Activated B cell treated with CpG ODN at 0.5 μM for 24 hours (primary cell): Measurements from ENCODE around the gene PBX1. TPM values are rescaled to one million over a fixed set of nuclear protein-coding genes. Genes with fewer than 3 reads are reported as not detected.
A peak's percentile ranks its signal among the peaks of the same experiment; 100 is the strongest.

Experiments
- ATAC-seq: fragments of 200-7000 bp; cut with Tn5 transposase; one replicate; pipeline ENCODE4 v1.10.0; 2021; ENCODE audit warnings: low read depth, mild to moderate bottlenecking, moderate library complexity
- CTCF ChIA-PET: fragments of 350-600 bp; sonication (Branson Sonifier 250); formaldehyde crosslinking; loops from one replicate; lab custom pipeline; 2021; ENCODE audit warnings: antibody characterized with exemption; lab: Charles Lee
- POLR2A ChIA-PET: fragments of 350-600 bp; sonication (Branson Sonifier 250); formaldehyde crosslinking; loops from one replicate; lab custom pipeline; 2021; ENCODE audit warnings: antibody characterized with exemption; lab: Charles Lee
- DNase-seq: peaks from one replicate; pipeline ENCODE4 v3.0.0; 2022
- H3K27ac Mint-ChIP-seq: one replicate; pipeline ENCODE4 v1.8.0; 2020; ENCODE audit warnings: mixed read lengths
- H3K27me3 Mint-ChIP-seq: one replicate; pipeline ENCODE4 v1.8.0; 2021; ENCODE audit warnings: mixed read lengths
- H3K36me3 Mint-ChIP-seq: one replicate; pipeline ENCODE4 v1.8.0; 2021; ENCODE audit warnings: low read depth, mixed read lengths
- H3K4me1 Mint-ChIP-seq: one replicate; pipeline ENCODE4 v1.8.0; 2021; ENCODE audit warnings: mixed read lengths
- H3K4me3 Mint-ChIP-seq: one replicate; pipeline ENCODE4 v1.8.0; 2020; ENCODE audit warnings: mild to moderate bottlenecking, mixed read lengths
- H3K9me3 Mint-ChIP-seq: one replicate; pipeline ENCODE4 v1.8.0; 2020; ENCODE audit warnings: mixed read lengths
- intact Hi-C: fragments of 100-400 bp; cut with micrococcal nuclease; formaldehyde crosslinking; loops from one replicate; pipeline ENCODE4 v1.15.1; 2024
- total RNA-seq: library from RNA; stranded (reverse); gene quantifications from 2 replicates; pipeline ENCODE4 v1.2.3, GENCODE V29; 2022
- TF ChIP-seq, protein P1 (sequence below): fragments of 200-600 bp; IDR thresholded peaks from one replicate; pipeline ENCODE4 v1.8.0; 2022; ENCODE audit warnings: antibody characterized with exemption, mild to moderate bottlenecking

PBX1 gene
- total RNA-seq, 1 donor from 2014 or later = not detected

DNA sequence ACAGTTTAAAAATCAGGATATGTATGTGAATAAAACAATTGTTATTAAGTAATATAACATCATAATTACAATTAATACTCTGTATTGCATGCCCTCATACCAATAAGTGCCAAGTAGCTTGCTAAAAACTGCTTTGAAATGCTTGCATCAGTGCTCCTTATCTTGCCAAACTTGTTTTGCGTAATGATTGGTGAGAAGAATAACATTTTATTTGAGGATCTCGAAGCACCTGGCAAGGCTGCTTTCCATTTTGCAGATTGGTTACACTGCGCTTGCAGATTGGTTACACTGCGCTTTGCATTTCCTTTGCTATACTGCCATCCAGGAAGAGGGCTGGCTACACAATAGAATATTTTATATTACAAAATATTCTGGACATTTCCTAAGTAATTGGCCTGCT is 1.7 kb upstream of the PBX1 start:
- intact Hi-C loops = no loop called here
- peaks cover 5% of the 10 kb centered on the region for H3K9me3 Mint-ChIP-seq
- peaks cover 11% of the 10 kb centered on the region for H3K4me1 Mint-ChIP-seq
- CTCF ChIA-PET = no interaction called here
- DNase-seq (no peak), ATAC-seq (no peak)
- peaks cover 23% of the 10 kb centered on the region for H3K27me3 Mint-ChIP-seq
- H3K4me3 Mint-ChIP-seq = no peak overlapping the region
- no peaks in the 10 kb centered on the region for H3K36me3 Mint-ChIP-seq
- TF ChIP-seq, protein P1, sequence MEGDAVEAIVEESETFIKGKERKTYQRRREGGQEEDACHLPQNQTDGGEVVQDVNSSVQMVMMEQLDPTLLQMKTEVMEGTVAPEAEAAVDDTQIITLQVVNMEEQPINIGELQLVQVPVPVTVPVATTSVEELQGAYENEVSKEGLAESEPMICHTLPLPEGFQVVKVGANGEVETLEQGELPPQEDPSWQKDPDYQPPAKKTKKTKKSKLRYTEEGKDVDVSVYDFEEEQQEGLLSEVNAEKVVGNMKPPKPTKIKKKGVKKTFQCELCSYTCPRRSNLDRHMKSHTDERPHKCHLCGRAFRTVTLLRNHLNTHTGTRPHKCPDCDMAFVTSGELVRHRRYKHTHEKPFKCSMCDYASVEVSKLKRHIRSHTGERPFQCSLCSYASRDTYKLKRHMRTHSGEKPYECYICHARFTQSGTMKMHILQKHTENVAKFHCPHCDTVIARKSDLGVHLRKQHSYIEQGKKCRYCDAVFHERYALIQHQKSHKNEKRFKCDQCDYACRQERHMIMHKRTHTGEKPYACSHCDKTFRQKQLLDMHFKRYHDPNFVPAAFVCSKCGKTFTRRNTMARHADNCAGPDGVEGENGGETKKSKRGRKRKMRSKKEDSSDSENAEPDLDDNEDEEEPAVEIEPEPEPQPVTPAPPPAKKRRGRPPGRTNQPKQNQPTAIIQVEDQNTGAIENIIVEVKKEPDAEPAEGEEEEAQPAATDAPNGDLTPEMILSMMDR = no peak
- H3K27ac Mint-ChIP-seq = no peak overlapping the region
- POLR2A ChIA-PET = no interaction called here

DNA sequence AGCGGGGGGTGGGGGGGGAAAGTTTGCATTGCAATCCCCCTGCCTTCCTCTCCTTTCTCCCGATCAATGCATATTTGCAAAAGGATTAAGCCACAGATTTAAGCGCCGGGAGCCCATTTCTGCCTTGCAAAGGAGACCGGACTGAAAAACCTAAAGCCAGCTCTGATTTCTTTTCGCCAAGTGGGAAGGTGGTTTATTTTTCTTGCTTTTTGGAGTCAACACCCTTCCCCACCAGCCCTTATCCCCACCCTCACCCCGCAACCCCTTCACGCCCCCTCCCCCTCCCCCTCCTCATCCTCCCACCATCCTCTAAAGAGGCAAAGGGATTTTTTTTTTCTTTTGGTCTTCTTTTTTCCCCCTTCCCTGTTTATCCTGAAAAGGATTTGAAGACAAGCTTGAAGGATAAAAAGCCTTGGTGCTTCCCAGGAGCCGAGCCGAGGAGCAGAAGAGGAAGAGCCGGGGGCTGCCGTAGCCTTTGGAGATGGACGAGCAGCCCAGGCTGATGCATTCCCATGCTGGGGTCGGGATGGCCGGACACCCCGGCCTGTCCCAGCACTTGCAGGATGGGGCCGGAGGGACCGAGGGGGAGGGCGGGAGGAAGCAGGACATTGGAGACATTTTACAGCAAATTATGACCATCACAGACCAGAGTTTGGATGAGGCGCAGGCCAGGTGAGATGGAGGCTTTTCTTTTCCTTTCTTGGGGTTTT is 513 bp downstream of the PBX1 start:
- peak overlapping the region; percentile 57 for H3K4me3 Mint-ChIP-seq
- no peaks in the 10 kb centered on the region for H3K9me3 Mint-ChIP-seq
- H3K36me3 Mint-ChIP-seq = no peaks in the 10 kb centered on the region
- peaks cover 11% of the 10 kb centered on the region for H3K4me1 Mint-ChIP-seq
- TF ChIP-seq, protein P1 = no peak
- CTCF ChIA-PET = no interaction called here
- POLR2A ChIA-PET = no interaction called here
- DNase-seq = no peak
- peaks cover 28% of the 10 kb centered on the region for H3K27me3 Mint-ChIP-seq
- intact Hi-C loops = no loop called here
- ATAC-seq = no peak
- H3K27ac Mint-ChIP-seq = no peak overlapping the region

DNA sequence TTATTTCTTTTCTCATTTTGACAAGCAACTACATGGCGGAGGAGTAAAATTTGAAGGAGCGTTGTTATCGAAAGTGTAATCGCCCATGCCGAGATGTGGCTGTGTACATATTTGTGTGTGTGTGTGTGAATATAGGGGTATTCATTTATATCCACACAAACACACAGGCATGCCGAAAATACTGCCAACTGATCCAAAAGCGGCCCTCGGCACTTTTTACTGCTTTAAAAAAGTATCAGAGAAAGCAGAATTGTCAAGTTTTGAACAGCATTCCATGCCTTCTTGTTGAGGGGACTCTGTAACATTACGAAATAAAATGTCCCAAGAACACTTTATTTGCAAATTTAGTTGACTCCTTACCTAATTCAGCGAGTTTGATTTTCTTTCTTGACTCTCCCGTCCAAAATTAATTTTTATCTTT is 1.1 kb downstream of the PBX1 start:
- POLR2A ChIA-PET = no interaction called here
- peaks cover 28% of the 10 kb centered on the region for H3K27me3 Mint-ChIP-seq
- H3K36me3 Mint-ChIP-seq = no peaks in the 10 kb centered on the region
- H3K4me1 Mint-ChIP-seq = peaks cover 11% of the 10 kb centered on the region
- intact Hi-C loops = no loop called here
- no peak overlapping the region for H3K27ac Mint-ChIP-seq
- H3K4me3 Mint-ChIP-seq = peak overlapping the region; percentile 57
- no peaks in the 10 kb centered on the region for H3K9me3 Mint-ChIP-seq
- CTCF ChIA-PET = no interaction called here
- DNase-seq (no peak), ATAC-seq (no peak)
- TF ChIP-seq, protein P1 = no peak

DNA sequence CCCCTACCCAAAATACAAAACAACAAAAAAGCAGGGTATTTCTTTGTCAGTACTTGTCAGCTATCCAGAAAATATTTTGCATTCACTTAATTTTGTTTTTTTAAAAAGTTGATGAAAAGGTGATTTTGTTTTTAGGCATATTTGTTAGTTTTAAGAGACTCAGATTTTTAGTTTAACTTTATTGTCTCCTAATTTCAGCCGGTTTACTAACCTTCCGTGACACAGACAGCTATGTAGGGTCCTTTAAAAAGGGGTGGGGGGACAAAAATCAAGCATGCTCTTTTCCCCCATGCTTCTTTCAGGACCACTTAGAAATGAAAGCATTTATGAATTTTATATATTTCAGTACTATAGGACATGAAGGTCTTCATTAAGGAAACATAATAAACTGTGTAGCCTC is 1.6 kb downstream of the PBX1 start:
- Mint-ChIP-seq H3K9me3 (no peaks in the 10 kb centered on the region), H3K27me3 (peaks cover 28% of the 10 kb centered on the region), H3K4me1 (peaks cover 11% of the 10 kb centered on the region), H3K27ac (no peak overlapping the region), H3K36me3 (no peaks in the 10 kb centered on the region), H3K4me3 (no peak overlapping the region)
- DNase-seq (no peak), ATAC-seq (no peak)
- intact Hi-C loops = no loop called here
- ChIA-PET POLR2A (no interaction called here), CTCF (no interaction called here)
- TF ChIP-seq, protein P1 = no peak

DNA sequence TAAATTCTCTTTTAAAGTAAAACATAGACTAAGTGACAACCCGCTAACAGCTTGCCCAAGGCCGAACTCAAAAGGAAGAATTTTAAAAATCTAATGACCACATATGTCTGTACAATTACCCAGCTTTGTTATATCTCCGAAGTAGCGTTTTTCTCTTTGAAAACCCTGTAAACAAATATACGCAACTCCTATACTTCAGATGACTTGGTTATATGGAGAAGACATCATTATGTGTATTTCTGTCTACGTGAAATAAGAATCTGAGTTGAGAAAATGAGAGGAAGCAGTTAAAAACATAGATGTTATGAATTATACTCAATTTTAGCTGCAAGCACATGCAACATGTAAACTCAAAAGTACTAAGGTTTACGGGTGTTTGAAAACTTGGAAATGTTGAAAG is 2.0 kb downstream of the PBX1 start:
- ChIA-PET CTCF (no interaction called here), POLR2A (no interaction called here)
- DNase-seq = no peak
- Mint-ChIP-seq H3K9me3 (no peaks in the 10 kb centered on the region), H3K4me3 (no peak overlapping the region), H3K4me1 (peaks cover 11% of the 10 kb centered on the region), H3K27me3 (peaks cover 28% of the 10 kb centered on the region), H3K36me3 (no peaks in the 10 kb centered on the region), H3K27ac (no peak overlapping the region)
- TF ChIP-seq, protein P1 = no peak
- no peak for ATAC-seq
- intact Hi-C loops = no loop called here
